GM12878 (cell line): ENCODE results near the gene CYP1B1. TPM values are rescaled to one million over a fixed set of nuclear protein-coding genes. Genes with fewer than 3 reads are reported as not detected.

Source experiments
- ASH2L ChIP-seq: fragments of 300-600, 200-600 bp; sonication (generic); IDR thresholded peaks from 2 replicates; pipeline ENCODE4 v1.6.1; 2017; ENCODE audit warnings: low read depth, mild to moderate bottlenecking, borderline replicate concordance
- BRCA1 ChIP-seq: IDR thresholded peaks from 2 replicates; pipeline ENCODE4 v1.6.1; 2011; ENCODE audit warnings: low read depth, low read length, improper control_type of control experiment
- CBFB ChIP-seq: IDR thresholded peaks from 2 replicates; pipeline ENCODE4 v1.6.1; 2016; ENCODE audit warnings: antibody characterized with exemption, low read depth
- CREM ChIP-seq: IDR thresholded peaks from 2 replicates; pipeline ENCODE4 v1.6.1; 2014; ENCODE audit warnings: antibody characterized with exemption, low read depth
- EGR1 ChIP-seq, 2 experiments: IDR thresholded peaks; 1 replicate in 1 of 2; 2 replicates in 1 of 2; pipeline ENCODE4 v1.6.1; 2011 to 2012; ENCODE audit warnings: low read depth in 2 of 2, low read length in 2 of 2, borderline replicate concordance in 1 of 2, mild to moderate bottlenecking in 1 of 2, moderate library complexity in 1 of 2
- ETV6 ChIP-seq, 2 experiments: fragments of 450-650 bp in 1 of 2; IDR thresholded peaks in 1 of 2; conservative IDR thresholded peaks in 1 of 2; 2 replicates each; pipeline ENCODE4 v1.6.1; 2014; ENCODE audit warnings: antibody characterized with exemption in 1 of 2, borderline replicate concordance in 1 of 2, low read depth in 1 of 2, mild to moderate bottlenecking in 1 of 2, moderate library complexity in 1 of 2
- IRF5 ChIP-seq: fragments of 450-650 bp; IDR thresholded peaks from 2 replicates; pipeline ENCODE4 v1.6.1; 2017; ENCODE audit warnings: borderline replicate concordance
- KLF5 ChIP-seq: fragments of 450-650 bp; IDR thresholded peaks from 2 replicates; pipeline ENCODE4 v1.6.1; 2014; ENCODE audit warnings: mild to moderate bottlenecking; ENCODE audit not compliant: partially characterized antibody
- MEF2A ChIP-seq: IDR thresholded peaks from 2 replicates; pipeline ENCODE4 v1.6.1; 2011; ENCODE audit warnings: low read depth, mild to moderate bottlenecking, low read length, moderate library complexity; ENCODE audit not compliant: insufficient read depth
- MEF2B ChIP-seq: fragments of 450-650 bp; IDR thresholded peaks from 2 replicates; pipeline ENCODE4 v1.6.1; 2018; ENCODE audit warnings: mild to moderate bottlenecking, moderate library complexity; ENCODE audit not compliant: partially characterized antibody, poor library complexity, severe bottlenecking
- NFIC ChIP-seq: IDR thresholded peaks from 2 replicates; pipeline ENCODE4 v1.6.1; 2012; ENCODE audit warnings: low read depth, mild to moderate bottlenecking, inconsistent platforms, low read length, moderate library complexity
- SKIL ChIP-seq: fragments of 450-650 bp; IDR thresholded peaks from 2 replicates; pipeline ENCODE4 v1.6.1; 2017; ENCODE audit warnings: mild to moderate bottlenecking, low read depth, inconsistent platforms; ENCODE audit not compliant: poor library complexity, severe bottlenecking
- SRF ChIP-seq, 2 experiments: IDR thresholded peaks; 2 replicates each; pipeline ENCODE4 v1.6.1; 2011; ENCODE audit warnings: low read depth in 2 of 2, low read length in 2 of 2, mild to moderate bottlenecking in 1 of 2, moderate library complexity in 1 of 2
- STAT1 ChIP-seq: fragments of 450-650 bp; conservative IDR thresholded peaks from 2 replicates; pipeline ENCODE4 v1.6.1; 2014; ENCODE audit warnings: antibody characterized with exemption, mild to moderate bottlenecking
- TAF1 ChIP-seq: IDR thresholded peaks from 2 replicates; pipeline ENCODE4 v1.6.1; 2011; ENCODE audit warnings: mild to moderate bottlenecking, low read depth, low read length, borderline replicate concordance
- TCF7 ChIP-seq: IDR thresholded peaks from 2 replicates; pipeline ENCODE4 v1.6.1; 2014; ENCODE audit warnings: antibody characterized with exemption, borderline replicate concordance
- ZNF207 ChIP-seq: fragments of 450-650 bp; IDR thresholded peaks from 2 replicates; pipeline ENCODE4 v1.6.1; 2014; ENCODE audit warnings: antibody characterized with exemption, mild to moderate bottlenecking, borderline replicate concordance
- ZZZ3 ChIP-seq: IDR thresholded peaks from 2 replicates; pipeline ENCODE4 v1.6.1; 2011; ENCODE audit warnings: low read depth; ENCODE audit not compliant: control insufficient read depth, insufficient read length
- polyA plus RNA-seq, 11 experiments: library from polyadenylated mRNA; depleted of rRNA in 4 of 11; unstranded in 6 of 11; stranded (reverse) in 5 of 11; fragments of >200 nt; fragmentation: Nextera tagmentation in 4 of 11; fragmentation: Illumina TruSeq in 1 of 11; extraction: Ambion mirVana in 4 of 11; extraction: Trizol in 1 of 11; gene quantifications; 1 replicate in 1 of 11; 2 replicates in 10 of 11; pipeline versions ENCODE4 v1.2.1 to v1.2.3, GENCODE V29; 2011 to 2016; ENCODE audit warnings: inconsistent platforms in 2 of 11, missing spikeins in 2 of 11, low read depth in 1 of 11
- total RNA-seq, 4 experiments: library from RNA; depleted of rRNA in 3 of 4; stranded (reverse); fragments of >200 nt in 3 of 4; fragmentation: Illumina TruSeq in 1 of 4; extraction: Trizol in 1 of 4; gene quantifications; 2 replicates each; pipeline versions ENCODE4 v1.2.1 to v1.2.3, GENCODE V29; 2013 to 2021
- TF ChIP-seq, protein P1 (sequence below): fragments of 450-650 bp; IDR thresholded peaks from 2 replicates; pipeline ENCODE4 v1.6.1; 2017; ENCODE audit warnings: mild to moderate bottlenecking, moderate library complexity

Gene CYP1B1
- total and polyA plus RNA-seq, 10 of the 15 experiments (the other 5 are each of a cell fraction or from before 2014, with no cell fraction given), result 0.35 to 29.7 (median 3.4) TPM

- TF ChIP-seq EGR1 (IDR thresholded peaks at IDR 0.05; ENCODE audit: borderline replicate concordance in 1 of 2, low read depth in 2 of 2, low read length in 2 of 2) (peak in 1 of 2 experiments; percentile 29; a peak in 1 of 3 replicates), CBFB (no peak), NFIC (peak; percentile 79), TCF7 (no peak), SKIL (no peak), ETV6 (conservative IDR thresholded peaks at IDR 0.05 in 1 of 2, IDR thresholded peaks at IDR 0.05 in 1 of 2; ENCODE audit: borderline replicate concordance in 1 of 2, low read depth in 1 of 2) (no peak), MEF2A (no peak), KLF5 (no peak), STAT1 (no peak), BRCA1 (no peak), ASH2L (no peak), SRF (IDR thresholded peaks at IDR 0.05; ENCODE audit: low read depth in 2 of 2, low read length in 2 of 2) (peak in 1 of 2 experiments; percentile 61; a peak in 1 of 4 replicates), CREM (peak; percentile 55; the same call in 1 of the 2 replicates), MEF2B (peak; percentile 10), ZNF207 (no peak), IRF5 (no peak), ZZZ3 (no peak), TAF1 (no peak)
- TF ChIP-seq, protein P1, sequence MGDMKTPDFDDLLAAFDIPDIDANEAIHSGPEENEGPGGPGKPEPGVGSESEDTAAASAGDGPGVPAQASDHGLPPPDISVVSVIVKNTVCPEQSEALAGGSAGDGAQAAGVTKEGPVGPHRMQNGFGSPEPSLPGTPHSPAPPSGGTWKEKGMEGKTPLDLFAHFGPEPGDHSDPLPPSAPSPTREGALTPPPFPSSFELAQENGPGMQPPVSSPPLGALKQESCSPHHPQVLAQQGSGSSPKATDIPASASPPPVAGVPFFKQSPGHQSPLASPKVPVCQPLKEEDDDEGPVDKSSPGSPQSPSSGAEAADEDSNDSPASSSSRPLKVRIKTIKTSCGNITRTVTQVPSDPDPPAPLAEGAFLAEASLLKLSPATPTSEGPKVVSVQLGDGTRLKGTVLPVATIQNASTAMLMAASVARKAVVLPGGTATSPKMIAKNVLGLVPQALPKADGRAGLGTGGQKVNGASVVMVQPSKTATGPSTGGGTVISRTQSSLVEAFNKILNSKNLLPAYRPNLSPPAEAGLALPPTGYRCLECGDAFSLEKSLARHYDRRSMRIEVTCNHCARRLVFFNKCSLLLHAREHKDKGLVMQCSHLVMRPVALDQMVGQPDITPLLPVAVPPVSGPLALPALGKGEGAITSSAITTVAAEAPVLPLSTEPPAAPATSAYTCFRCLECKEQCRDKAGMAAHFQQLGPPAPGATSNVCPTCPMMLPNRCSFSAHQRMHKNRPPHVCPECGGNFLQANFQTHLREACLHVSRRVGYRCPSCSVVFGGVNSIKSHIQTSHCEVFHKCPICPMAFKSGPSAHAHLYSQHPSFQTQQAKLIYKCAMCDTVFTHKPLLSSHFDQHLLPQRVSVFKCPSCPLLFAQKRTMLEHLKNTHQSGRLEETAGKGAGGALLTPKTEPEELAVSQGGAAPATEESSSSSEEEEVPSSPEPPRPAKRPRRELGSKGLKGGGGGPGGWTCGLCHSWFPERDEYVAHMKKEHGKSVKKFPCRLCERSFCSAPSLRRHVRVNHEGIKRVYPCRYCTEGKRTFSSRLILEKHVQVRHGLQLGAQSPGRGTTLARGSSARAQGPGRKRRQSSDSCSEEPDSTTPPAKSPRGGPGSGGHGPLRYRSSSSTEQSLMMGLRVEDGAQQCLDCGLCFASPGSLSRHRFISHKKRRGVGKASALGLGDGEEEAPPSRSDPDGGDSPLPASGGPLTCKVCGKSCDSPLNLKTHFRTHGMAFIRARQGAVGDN, result no peak
Observed at GRCh38 chr2:38095996-38096861, 20.3 kb upstream of the CYP1B1 start (continued).
